Superior temporal gyrus (tissue), 1 donor: ENCODE results near the gene EHF.

Experiments
- DNase-seq: peaks from one replicate; pipeline ENCODE4 v3.0.0-alpha.2; 2016; ENCODE audit errors: extremely low spot score

The EHF gene

GRCh38 chr11:34644669-34645406 is 23.9 kb downstream of the EHF start:
- no peak for DNase-seq

- DNase-seq, result no peak
Measured at GRCh38 chr11:34646431-34646830, 25.5 kb downstream of the EHF start.

- DNase-seq, result no peak
Measured at GRCh38 chr11:34647131-34647530, 26.2 kb downstream of the EHF start.

- DNase-seq, result no peak
Measured at GRCh38 chr11:34647532-34647931, 26.6 kb downstream of the EHF start.

- DNase-seq, result no peak
Measured at GRCh38 chr11:34648036-34648435, 27.1 kb downstream of the EHF start.

GRCh38 chr11:34649597-34649996 is 28.7 kb downstream of the EHF start:
- no peak for DNase-seq

GRCh38 chr11:34650528-34650927 is 29.6 kb downstream of the EHF start:
- DNase-seq, result no peak

- no peak for DNase-seq
Measured at GRCh38 chr11:34651551-34651950, 30.7 kb downstream of the EHF start.

GRCh38 chr11:34652191-34652973 is 31.5 kb downstream of the EHF start:
- DNase-seq, result no peak

- no peak for DNase-seq
Measured at GRCh38 chr11:34653031-34653430, 32.1 kb downstream of the EHF start.

GRCh38 chr11:34653851-34654482 is 33.1 kb downstream of the EHF start:
- no peak for DNase-seq

GRCh38 chr11:34654483-34655334 is 33.8 kb downstream of the EHF start:
- DNase-seq, result peak; percentile 81

- peak; percentile 51 for DNase-seq
Measured at GRCh38 chr11:34655335-34656008, 34.6 kb downstream of the EHF start.

GRCh38 chr11:34656062-34656720 is 35.3 kb downstream of the EHF start:
- peak; percentile 91 for DNase-seq

GRCh38 chr11:34658071-34659015 is 37.5 kb downstream of the EHF start:
- no peak for DNase-seq

- DNase-seq, result no peak
Measured at GRCh38 chr11:34659096-34659733, 38.3 kb downstream of the EHF start.

GRCh38 chr11:34665077-34665835 is 44.4 kb downstream of the EHF start:
- no peak for DNase-seq
